ENCODE data around the gene SLC7A11.

DNA sequence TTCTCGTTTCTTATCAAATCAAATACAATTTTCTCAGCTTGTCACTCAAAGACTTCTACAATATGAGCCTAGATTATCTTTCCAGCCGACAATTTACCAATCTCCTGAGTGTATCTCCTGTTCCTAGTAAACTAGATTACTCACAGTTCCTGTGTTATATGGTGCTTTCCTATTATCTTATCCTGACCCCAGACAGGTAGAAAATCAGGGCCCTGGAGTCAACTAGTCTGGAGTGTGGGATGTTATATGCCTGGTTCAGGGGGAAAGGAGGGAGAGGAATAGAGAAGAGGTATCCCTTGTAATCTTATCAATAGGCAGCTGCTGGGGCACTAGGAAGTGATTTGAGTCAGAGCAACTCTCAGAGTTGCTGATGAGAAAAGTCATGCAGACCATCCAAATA lies 127.1 kb downstream of the SLC7A11 start:
- TF ChIP-seq CTCF (conservative IDR thresholded peaks at IDR 0.05 in 1 of 2, IDR thresholded peaks at IDR 0.05 in 1 of 2; ENCODE audit: low read depth in 1 of 2, low read length in 2 of 2) (no peak), EZH2 (IDR thresholded peaks at IDR 0.05; ENCODE audit: low read length, missing control alignments) (no peak)
